Measurements from ENCODE around the gene PBRM1. TPM values are rescaled to one million over a fixed set of nuclear protein-coding genes. Genes with fewer than 3 reads are reported as not detected.

Gene PBRM1
- total and polyA plus RNA-seq, 2 of the 13 experiments (the other 11 are each of a cell fraction or from before 2014, with no cell fraction given) = 10.9 to 33.2 TPM

DNA sequence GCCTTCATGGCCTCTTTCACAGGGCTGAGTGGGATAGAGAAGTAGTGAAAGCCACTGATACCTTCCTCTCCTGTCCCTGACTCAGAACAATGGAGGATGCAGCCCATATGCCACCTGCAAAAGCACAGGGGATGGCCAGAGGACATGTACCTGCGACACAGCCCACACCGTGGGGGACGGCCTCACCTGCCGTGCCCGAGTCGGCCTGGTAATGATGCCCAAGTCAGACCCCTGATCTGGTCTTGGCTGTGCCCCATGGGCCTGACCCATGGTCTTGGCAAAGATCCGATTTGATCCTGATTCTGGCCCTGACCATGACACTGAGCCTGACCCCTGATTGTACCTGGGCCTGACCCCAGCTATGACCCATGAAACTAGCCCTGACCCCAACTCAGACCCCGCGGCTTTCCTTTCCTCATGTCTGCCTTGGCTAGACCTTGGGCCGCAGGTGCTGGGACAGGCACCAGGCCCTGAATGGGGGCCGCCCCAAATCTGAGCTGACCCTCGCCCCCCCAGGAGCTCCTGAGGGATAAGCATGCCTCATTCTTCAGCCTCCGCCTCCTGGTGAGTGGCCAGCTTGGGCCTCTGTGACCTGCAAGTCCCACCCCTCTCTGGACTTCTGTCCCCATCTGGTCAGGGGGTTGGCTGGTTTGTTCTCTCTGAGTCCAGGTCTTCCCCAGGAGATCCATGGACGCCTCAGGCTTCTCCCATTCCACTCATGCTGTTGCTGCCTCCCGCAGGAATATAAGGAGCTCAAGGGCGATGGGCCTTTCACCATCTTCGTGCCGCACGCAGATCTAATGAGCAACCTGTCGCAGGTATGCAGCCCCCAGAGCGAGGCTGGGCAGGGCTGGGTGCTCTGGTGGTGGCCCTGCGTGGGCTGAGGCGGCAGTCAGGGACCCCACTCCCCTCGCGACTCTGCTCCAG lies 167.7 kb downstream of the PBRM1 start (continued):
- TF ChIP-seq, protein P1, sequence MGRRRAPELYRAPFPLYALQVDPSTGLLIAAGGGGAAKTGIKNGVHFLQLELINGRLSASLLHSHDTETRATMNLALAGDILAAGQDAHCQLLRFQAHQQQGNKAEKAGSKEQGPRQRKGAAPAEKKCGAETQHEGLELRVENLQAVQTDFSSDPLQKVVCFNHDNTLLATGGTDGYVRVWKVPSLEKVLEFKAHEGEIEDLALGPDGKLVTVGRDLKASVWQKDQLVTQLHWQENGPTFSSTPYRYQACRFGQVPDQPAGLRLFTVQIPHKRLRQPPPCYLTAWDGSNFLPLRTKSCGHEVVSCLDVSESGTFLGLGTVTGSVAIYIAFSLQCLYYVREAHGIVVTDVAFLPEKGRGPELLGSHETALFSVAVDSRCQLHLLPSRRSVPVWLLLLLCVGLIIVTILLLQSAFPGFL (CRISPR knock-in tag; IDR thresholded peaks at IDR 0.05) = no peak

DNA sequence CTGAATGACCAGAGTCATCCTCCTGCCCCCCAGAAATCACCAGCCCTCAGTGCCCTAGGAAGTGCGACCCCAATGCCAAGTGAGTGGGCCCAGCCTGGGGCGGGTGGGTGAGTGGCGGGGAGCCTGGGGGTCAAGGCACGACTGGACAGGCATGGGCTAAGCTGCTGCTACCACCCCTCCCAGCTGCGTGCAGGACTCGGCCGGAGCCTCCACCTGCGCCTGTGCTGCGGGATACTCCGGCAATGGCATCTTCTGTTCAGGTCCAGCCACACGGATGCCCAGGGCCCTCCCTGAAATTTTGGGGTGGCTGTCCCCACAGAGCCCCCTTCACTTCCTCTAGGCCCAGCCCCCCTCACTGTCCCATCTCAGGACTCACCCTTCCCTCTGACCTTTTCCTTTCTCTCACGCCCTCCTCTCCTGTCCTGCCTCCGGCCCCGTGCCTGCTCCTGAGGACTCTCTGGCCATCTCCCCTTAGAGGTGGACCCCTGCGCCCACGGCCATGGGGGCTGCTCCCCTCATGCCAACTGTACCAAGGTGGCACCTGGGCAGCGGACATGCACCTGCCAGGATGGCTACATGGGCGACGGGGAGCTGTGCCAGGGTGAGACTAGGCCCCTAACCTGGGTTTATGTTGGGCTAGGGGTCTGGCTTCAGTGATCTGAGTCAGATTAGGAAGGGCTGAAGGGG lies 169.1 kb downstream of the PBRM1 start:
- H3K9me3 ChIP-seq (ENCODE audit: low read length) = no peaks in the 10 kb centered on the region
- no peaks in the 10 kb centered on the region for H4K20me1 ChIP-seq (ENCODE audit: insufficient read depth, low read length)
- no peak overlapping the region for H3K27ac ChIP-seq (ENCODE audit: extremely low read length, insufficient read depth, low read length)
- no peak for DNase-seq (ENCODE audit: low spot score)
- no peak for ATAC-seq
- no peak overlapping the region for H2AFZ ChIP-seq (ENCODE audit: low read length)
- in situ Hi-C loops (cut with HindIII; ENCODE audit: extremely low pct_ligation_motif_present, low pct_unique_long_range_greater_than_20kb) (no loop called here), intact Hi-C loops (cut with micrococcal nuclease; ENCODE audit: unreplicated experiment) (no loop called here)
- ChIA-PET POLR2A (no interaction called here), CTCF (ENCODE audit: low intra/inter-chr PET ratio, low total read pairs) (no interaction called here)
- H3K79me2 ChIP-seq (ENCODE audit: insufficient read depth, low read length) = no peaks in the 10 kb centered on the region
- H3K27me3 ChIP-seq (ENCODE audit: control insufficient read depth in 1 of 2, insufficient read depth in 2 of 2, low read length in 2 of 2) = peaks cover 27 to 66% of the 10 kb centered on the region in 2 experiments
- FAIRE-seq = no peak
- peaks cover 27% of the 10 kb centered on the region for H3K4me1 ChIP-seq (ENCODE audit: insufficient read depth, low read length)
- no peak overlapping the region for H3K4me3 ChIP-seq (replicated peaks in 1 of 3; ENCODE audit: insufficient read depth in 1 of 3, low read depth in 2 of 3, low read length in 3 of 3)
- no TSS peak for BruUV-seq (replicated peaks)
- TF ChIP-seq NFIC (IDR thresholded peaks at IDR 0.05; ENCODE audit: low read length) = no peak
- TF ChIP-seq ZNF12 (CRISPR knock-in tag; IDR thresholded peaks at IDR 0.05) = no peak
- TF ChIP-seq CCAR2 (optimal IDR thresholded peaks at IDR 0.05; ENCODE audit: low read depth, low read length) = no peak
- 49% methylated on average over 15 of the region's 19 CpGs for WGBS (ENCODE audit: low lambda C conversion rate)
- no peaks in the 10 kb centered on the region for H3K36me3 ChIP-seq (replicated peaks in 1 of 2; ENCODE audit: control insufficient read depth in 1 of 2, insufficient read depth in 2 of 2, low read length in 2 of 2)
- no peak overlapping the region for H3K4me2 ChIP-seq (ENCODE audit: low read depth, low read length)
- no peak overlapping the region for H3K9ac ChIP-seq (ENCODE audit: insufficient read depth, low read depth, low read length)
